GM15510 (cell line): ENCODE results near the gene ASTN1.

ENCODE experiments used
- POLR2A ChIP-seq: IDR thresholded peaks from 3 replicates; pipeline ENCODE4 v1.6.1; 2011; ENCODE audit warnings: borderline replicate concordance; ENCODE audit not compliant: insufficient read length; ENCODE audit errors: extremely low read depth

The ASTN1 gene

DNA sequence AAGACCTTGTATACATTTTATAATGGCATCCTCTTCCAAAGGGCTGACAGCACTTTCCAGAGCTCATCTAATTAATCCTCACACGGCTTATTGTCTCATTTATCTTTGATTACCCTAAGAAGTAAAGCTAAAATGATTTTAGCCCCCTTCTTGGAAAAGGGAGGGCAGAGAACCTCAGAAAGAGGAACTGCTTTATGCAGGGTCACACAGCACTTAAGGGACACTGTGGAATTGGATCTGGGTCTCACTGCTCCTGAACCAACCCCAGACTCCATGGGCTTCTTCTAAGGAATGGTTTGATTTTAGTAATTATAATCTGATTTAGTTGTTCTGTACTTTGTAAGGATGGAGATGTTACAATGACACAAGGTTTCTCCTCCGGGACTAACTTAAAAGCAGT is 9.5 kb upstream of the ASTN1 start:
- no peak for TF ChIP-seq POLR2A

- no peak for TF ChIP-seq POLR2A
Measured at GRCh38 chr1:177172866-177173265, 8.4 kb upstream of the ASTN1 start.

DNA sequence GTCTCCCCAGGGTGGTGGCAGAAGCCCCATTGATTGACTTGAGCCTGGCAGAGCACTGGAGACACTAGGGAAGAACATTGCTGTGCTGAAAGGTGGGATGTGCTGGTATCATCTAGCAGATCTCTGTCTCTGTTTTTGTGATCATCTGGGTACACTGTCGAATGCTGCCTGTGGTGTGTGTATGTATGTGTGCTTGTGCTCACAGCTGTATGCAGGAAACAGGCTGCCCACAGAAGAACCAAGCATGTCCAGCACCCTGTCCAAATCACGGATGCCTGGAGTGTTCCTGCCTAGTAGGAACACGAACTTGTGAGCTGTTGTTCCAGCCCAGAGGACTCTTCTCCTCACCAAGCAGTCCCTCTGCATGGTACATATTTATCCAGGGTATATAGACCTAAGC is 7.8 kb upstream of the ASTN1 start:
- TF ChIP-seq POLR2A = no peak

GRCh38 chr1:177171536-177172123 is 7.1 kb upstream of the ASTN1 start:
- TF ChIP-seq POLR2A = no peak

DNA sequence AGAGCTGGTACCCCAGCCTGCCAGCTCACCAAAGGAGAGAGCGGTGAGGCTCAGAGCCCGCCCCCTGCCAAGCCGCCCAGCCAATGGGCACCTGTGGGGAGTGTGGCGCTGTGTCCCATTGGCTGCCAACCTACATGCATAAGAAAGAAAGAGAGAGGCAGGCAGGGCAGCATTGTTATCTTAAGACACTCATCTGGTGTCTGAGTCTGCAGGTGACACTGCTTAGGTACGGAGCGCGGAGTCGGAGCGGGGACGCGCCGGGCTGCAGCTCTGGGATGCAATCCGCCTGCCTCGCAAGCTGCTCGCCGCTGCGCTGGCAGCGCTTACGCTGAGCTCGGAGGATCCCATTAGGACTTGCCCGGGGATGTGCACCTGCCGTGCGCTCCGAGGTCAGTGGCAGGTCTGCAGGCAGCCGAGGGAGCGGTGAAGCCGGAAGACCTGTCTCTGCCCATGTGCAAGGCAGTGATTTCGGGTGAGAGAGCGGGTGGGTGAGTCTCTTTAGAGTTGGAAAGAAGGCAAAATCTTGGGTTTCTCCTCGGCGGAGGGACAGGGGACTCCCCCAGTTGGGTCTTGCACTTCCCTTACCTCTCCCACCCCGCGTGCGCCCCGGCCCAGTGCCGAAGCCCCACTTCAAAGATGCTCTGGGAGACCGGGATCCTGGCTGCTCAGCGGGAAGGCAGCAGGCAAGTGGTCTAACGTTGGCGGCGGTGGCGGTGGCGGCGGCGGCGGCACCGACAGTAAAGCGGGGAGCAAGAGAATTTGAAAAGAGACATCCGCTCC is 6.4 kb upstream of the ASTN1 start, which contains the start of gene BRINP2:
TSS of gene BRINP2 (plus strand) at position 203 of the 780 bp plus-strand sequence. CDS start 58,919 bp downstream, outside the sequence.
- TF ChIP-seq POLR2A = no peak

DNA sequence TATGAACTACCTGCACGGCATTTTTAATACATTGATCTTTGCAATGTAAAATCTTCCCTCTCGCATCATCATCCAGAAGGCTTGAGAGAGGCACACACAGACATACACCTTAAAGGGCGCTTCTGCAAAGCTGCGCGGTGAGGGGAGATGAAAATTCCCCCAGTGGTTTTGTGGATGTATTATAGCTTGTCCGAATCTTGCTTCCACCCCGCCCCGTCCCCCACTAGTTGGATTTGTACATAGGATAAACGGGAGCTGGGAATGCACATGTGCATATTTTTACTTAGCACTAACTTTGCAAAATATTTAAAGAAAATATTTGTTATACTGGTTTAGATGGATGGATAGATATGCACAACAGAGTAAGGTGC is 542 bp upstream of the ASTN1 start:
- no peak for TF ChIP-seq POLR2A

GRCh38 chr1:177163844-177164379 is 600 bp downstream of the ASTN1 start:
- TF ChIP-seq POLR2A = no peak

GRCh38 chr1:177162243-177162642 is 2.3 kb downstream of the ASTN1 start:
- TF ChIP-seq POLR2A = no peak

- TF ChIP-seq POLR2A = no peak
Measured at GRCh38 chr1:177146499-177146898, 18.0 kb downstream of the ASTN1 start.

DNA sequence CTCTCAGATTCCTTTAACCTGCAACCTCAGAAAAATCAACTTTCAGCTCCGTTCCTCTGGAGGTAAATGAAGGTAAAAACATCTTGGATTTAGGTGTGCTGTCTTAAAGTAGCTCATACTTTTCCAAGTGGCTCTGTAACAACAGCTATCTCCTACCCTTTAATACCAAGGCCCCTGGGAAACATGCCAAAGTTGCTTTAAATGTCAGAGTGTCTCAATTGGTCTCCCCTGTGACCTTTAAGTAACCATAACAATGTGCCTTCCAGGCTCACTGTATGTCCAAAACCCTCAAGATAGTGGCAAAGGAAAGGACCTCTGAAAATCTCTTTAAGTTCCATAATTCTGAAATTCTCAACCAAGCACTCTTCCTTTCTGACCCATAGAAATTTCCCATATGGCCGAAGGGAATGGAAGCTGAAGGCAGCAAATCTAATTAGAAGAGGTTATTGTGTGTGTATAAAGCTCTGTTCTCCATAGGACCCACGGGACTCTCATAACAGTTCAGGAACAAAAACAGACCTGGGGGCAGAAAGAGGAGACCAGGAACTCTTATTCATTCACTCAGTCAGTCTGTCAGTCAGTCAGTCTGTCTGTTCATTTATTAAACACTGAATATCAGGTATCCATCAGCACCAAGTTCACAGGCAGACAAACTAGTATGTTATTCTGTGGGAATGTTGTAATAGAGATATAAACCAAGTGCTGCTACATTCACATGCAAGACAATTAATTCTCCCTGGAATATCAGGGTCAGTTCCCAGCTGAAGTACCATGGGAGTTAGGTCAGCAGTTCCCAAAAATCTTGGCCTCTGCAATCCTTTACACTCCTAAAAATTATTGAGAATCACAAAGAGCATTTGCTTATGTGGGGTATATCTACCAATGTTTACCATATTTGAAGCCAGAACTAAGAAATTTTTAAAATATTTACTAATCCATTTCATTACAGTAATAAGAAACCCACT is 19.1 kb downstream of the ASTN1 start:
- no peak for TF ChIP-seq POLR2A

- no peak for TF ChIP-seq POLR2A
Measured at GRCh38 chr1:177142791-177143271, 21.7 kb downstream of the ASTN1 start.

DNA sequence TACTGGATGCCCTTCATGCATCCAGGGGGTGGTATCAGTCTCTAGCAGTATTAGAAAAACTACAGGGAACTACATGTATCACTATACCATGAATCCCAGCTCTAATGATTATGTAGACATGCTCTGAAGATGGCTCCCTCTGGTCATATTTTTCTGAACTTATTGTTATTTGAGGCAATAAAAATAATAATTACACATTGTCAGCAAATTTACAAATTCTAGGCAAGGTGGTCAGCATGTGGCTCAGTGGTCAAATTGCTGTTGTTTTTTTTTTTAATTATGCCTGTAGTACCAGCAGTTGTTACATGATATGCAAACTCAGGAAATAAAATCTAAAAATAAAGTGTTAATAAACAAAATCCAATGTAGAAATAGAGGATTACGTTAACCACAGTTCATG is 22.5 kb downstream of the ASTN1 start:
- no peak for TF ChIP-seq POLR2A

- TF ChIP-seq POLR2A = no peak
Measured at GRCh38 chr1:177138347-177138746, 26.2 kb downstream of the ASTN1 start.

DNA sequence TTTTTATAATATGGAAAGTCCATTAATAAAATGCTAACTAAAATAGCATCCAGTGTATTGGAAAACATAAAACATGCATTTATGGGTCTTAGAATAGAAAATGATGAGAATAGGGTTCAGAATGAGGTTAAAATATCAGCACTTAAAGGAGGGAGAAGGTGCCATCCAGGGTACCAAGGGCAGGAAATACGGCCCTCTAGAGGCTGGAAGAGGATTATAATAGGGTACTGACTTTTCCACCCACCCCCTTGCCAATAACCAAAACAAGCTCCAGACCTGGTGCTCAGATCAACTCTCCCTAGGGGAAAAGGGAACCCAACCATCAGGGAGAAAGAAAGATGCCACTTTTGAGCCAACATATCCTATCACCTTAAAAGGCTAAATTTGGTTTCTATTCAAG is 26.7 kb downstream of the ASTN1 start:
- TF ChIP-seq POLR2A = no peak

- TF ChIP-seq POLR2A = no peak
Measured at GRCh38 chr1:177135250-177135649, 29.3 kb downstream of the ASTN1 start.
